Measurements from ENCODE around the gene RNLS. TPM values are rescaled to one million over a fixed set of nuclear protein-coding genes. Genes with fewer than 3 reads are reported as not detected.

The RNLS gene
- total and polyA plus RNA-seq, 12 donors: 4.1 to 22.2 (median 17.5) TPM

DNA sequence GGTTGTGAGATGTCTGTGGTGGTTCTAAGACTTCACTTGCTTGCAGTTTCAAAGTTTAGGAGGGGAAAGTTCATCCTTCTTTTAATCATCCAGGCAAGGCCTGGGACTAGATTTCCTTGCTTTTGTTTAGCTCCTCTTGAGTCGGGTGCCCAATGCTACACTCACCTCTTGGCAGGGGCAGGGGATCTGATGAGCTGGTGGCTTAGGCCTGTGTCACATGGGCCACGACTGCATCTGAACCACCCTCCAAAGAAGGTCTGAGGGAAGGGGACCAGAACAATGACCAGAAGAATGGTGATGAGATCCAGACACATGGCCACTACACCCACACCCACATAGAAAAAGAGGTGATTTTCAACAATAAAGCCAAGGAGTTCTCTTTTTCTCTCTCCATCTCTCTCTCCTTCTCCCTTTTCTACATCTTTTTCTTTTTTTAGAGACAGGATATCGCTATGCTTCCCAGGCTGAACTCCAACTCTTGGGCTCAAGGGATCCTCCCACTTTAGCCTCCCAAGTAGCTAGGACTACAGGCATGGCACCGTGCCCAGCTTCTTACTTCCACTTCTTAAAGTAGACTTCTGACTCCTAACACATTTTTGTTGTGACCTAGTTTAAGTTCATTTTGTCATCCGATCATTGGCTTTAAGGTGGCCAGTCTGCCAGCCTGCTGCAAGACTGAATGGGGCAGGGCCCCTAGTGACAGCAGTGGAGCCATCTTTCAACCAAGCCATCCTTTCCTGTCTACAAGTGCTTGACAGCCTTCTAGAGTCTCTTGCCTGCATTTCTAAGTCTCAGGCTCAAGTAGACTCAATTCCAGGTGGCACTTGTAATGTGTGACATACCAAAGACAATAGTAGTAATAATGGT is 350.9 kb downstream of the RNLS start:
- Histone ChIP-seq H3K4me3 (no peak overlapping the region), H3K36me3 (no peaks in the 10 kb centered on the region), H3K9me3 (no peaks in the 10 kb centered on the region), H3K27me3 (no peaks in the 10 kb centered on the region), H3K27ac (peak overlapping the region; percentile 7 to 77 (median 68)), H3K4me1 (peaks cover 6 to 78% (median 42%) of the 10 kb centered on the region in 9 donors)
- TF ChIP-seq, protein P1, sequence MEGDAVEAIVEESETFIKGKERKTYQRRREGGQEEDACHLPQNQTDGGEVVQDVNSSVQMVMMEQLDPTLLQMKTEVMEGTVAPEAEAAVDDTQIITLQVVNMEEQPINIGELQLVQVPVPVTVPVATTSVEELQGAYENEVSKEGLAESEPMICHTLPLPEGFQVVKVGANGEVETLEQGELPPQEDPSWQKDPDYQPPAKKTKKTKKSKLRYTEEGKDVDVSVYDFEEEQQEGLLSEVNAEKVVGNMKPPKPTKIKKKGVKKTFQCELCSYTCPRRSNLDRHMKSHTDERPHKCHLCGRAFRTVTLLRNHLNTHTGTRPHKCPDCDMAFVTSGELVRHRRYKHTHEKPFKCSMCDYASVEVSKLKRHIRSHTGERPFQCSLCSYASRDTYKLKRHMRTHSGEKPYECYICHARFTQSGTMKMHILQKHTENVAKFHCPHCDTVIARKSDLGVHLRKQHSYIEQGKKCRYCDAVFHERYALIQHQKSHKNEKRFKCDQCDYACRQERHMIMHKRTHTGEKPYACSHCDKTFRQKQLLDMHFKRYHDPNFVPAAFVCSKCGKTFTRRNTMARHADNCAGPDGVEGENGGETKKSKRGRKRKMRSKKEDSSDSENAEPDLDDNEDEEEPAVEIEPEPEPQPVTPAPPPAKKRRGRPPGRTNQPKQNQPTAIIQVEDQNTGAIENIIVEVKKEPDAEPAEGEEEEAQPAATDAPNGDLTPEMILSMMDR (IDR thresholded peaks at IDR 0.05): no peak
- WGBS, 2 donors: 44 to 45% methylated on average over 5 of the region's 5 CpGs
- ATAC-seq: peak; percentile 58 to 72 (median 65)
- peak; percentile 84 for DNase-seq
- intact Hi-C loops (cut with DNase I): loop anchor here in 1 of 10 donors (5.0 kb wide), 1 partner anchor 370 kb away; the partner anchor contains the start of genes KLLN and PTEN

DNA sequence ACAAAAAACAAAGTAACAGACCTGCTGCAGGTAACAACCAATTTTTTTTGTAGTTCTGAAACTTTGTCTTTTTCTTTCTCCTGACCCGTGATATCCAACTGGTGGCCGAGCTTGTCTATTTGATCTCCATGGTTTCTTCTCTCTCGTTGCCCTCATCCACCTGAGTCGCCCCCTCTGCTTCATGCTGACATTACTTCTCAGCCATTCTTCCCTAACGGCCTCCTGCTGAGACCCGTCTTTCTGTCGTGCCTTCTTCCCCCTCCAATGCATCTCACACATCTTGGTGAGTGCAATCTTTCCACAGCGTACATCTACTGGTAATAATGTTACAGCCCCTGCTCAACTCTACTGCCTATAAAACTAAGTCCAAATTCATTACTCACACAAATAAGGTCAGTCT is 352.9 kb downstream of the RNLS start:
- intact Hi-C loops (cut with DNase I): loop anchor here in 1 of 10 donors (5.0 kb wide), 1 partner anchor 368 kb away; the partner anchor contains the start of genes KLLN and PTEN
- Histone ChIP-seq H3K27me3 (no peaks in the 10 kb centered on the region), H3K36me3 (no peaks in the 10 kb centered on the region), H3K27ac (no peak overlapping the region), H3K4me3 (no peak overlapping the region), H3K9me3 (no peaks in the 10 kb centered on the region), H3K4me1 (peaks cover 6 to 75% (median 53%) of the 10 kb centered on the region in 9 donors)
- ATAC-seq: no peak
- DNase-seq: no peak
- 90 to 96% methylated on average over 8 of the region's 8 CpGs for WGBS, 2 donors
- TF ChIP-seq, protein P1 (IDR thresholded peaks at IDR 0.05): no peak

DNA sequence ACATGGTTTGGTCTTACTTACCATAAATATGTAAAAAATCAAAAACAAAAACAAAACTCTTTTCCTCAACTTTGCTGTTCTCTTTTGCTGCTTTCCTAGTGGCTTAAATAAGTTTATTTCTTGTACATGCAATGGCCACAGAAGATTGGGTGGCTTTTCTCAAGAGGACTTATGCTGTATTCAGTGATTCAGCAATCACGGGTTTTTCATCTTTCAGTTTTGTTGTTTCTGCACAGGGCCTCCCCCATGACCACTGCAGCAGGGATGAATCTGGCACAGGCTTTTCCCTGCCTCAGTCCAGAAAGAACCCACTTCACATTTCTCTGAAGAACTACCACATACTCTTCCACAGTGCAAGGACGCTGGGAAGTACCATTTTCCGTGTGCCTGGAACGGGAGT is 355.0 kb downstream of the RNLS start:
- intact Hi-C loops (cut with DNase I): loop anchor here in 3 of 10 donors (5.0 to 10.0 kb wide), 4 partner anchors 63 to 366 kb away; partner anchors contain the start of genes KLLN (in 1 of the 3) and PTEN (in 1 of the 3)
- no peak overlapping the region for H3K4me3 ChIP-seq
- peaks cover 6 to 58% (median 44%) of the 10 kb centered on the region in 9 donors for H3K4me1 ChIP-seq
- no peaks in the 10 kb centered on the region for H3K36me3 ChIP-seq
- WGBS, 2 donors: 84 to 86% methylated on average over 4 of the region's 4 CpGs
- H3K27me3 ChIP-seq: no peaks in the 10 kb centered on the region
- H3K27ac ChIP-seq: peak overlapping the region; percentile 47 to 76 (median 69)
- H3K9me3 ChIP-seq: no peaks in the 10 kb centered on the region
- DNase-seq: no peak
- TF ChIP-seq, protein P1 (IDR thresholded peaks at IDR 0.05): no peak
- no peak for ATAC-seq

DNA sequence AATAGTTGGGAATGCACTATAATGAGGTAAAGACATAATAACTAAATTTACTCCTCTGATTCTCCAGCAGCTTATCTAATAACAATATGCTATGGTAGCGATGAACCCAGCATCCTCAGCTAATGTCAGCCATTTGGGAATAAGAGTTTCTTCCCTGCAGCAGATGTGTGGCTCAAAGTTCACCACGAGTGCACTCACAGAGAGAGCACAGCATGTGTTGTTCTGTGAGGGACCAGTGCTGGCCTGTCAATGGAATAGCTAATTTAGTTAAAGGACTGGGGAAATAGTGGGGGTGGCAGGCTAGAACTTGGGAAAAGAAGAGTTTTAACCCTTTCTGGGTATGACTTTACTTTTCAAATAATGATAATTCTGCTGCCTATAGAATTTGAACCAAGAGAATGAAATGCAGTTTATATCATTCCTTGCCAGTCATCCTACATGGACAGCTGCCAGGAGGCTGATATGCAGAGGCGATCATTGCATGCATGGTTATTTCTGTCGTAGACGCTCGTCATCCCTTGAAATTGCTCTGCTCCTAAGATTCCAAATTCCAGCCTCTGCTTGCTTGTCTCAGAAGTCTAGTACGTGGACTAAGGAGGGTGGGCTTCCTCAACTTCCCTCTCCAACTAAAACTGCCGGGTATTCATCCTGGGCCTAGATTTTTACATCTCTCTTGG is 355.6 kb downstream of the RNLS start:
- H3K4me1 ChIP-seq: peaks cover 6 to 52% (median 37%) of the 10 kb centered on the region in 9 donors

More for the DNA sequence above, 355.6 kb downstream of the RNLS start:
- no peak overlapping the region for H3K4me3 ChIP-seq
- WGBS, 2 donors: 30 to 40% methylated on average over 8 of the region's 8 CpGs
- H3K9me3 ChIP-seq: no peaks in the 10 kb centered on the region
- H3K36me3 ChIP-seq: no peaks in the 10 kb centered on the region
- H3K27ac ChIP-seq: peak overlapping the region; percentile 47 to 76 (median 69)
- H3K27me3 ChIP-seq: no peaks in the 10 kb centered on the region
- intact Hi-C loops (cut with DNase I): loop anchor here in 3 of 10 donors (5.0 to 10.0 kb wide), 4 partner anchors 63 to 365 kb away; partner anchors contain the start of genes KLLN (in 1 of the 3) and PTEN (in 1 of the 3)
- TF ChIP-seq, protein P1 (IDR thresholded peaks at IDR 0.05): no peak
- peak in 1 of 2 donors; percentile 59 for DNase-seq
- peak; percentile 80 to 91 (median 87) for ATAC-seq

Data from heart right ventricle (tissue), 16 donors.